K562 (cell line): ENCODE measurements around the gene PRSS56. TPM values are rescaled to one million over a fixed set of nuclear protein-coding genes. Genes with fewer than 3 reads are reported as not detected.

Experiments
- ATAC-seq: fragments of 200-7000 bp; cut with Tn5 transposase; 3 replicates; pipeline ENCODE4 v1.9.1; 2020; ENCODE audit warnings: moderate library complexity
- BruUV-seq: library from RNA; stranded (reverse); fragments of 400-500 nt; replicated peaks from 2 replicates; lab custom pipeline; 2021; lab: Mats Ljungman, UMichigan
- CTCF ChIA-PET: fragments of 300-600 bp; formaldehyde crosslinking; extraction: SDS; loops from one replicate; lab custom pipeline; 2021; ENCODE audit warnings: low intra/inter-chr PET ratio; lab: Yijun Ruan, JAX
- POLR2A ChIA-PET: fragments of 300-600, 350-650 bp; sonication (Branson Sonifier 250); formaldehyde crosslinking; extraction: SDS; loops from one replicate; lab custom pipeline; 2021; ENCODE audit warnings: antibody characterized with exemption, inconsistent platforms; lab: Yijun Ruan, JAX
- DNase-seq, 4 experiments: peaks; one replicate each; pipeline versions ENCODE4 v3.0.0 to v3.0.0-alpha.2; 2011 to 2018; ENCODE audit warnings: low spot score in 3 of 4, mixed read lengths in 3 of 4; ENCODE audit errors: extremely low read depth in 1 of 4
- FAIRE-seq: peaks from 2 replicates; lab custom pipeline; 2011; peaks lifted over from hg19 to GRCh38; lab: Jason Lieb, UNC
- H2AFZ ChIP-seq: 2 replicates; pipeline ENCODE4 v1.6.0; 2011; ENCODE audit warnings: low read depth, low read length, control low read depth, inconsistent platforms
- H3K27ac ChIP-seq: fragments of 200-600 bp; 3 replicates; pipeline ENCODE4 v1.8.0; 2011; ENCODE audit warnings: low read depth, mild to moderate bottlenecking, control low read depth, inconsistent platforms, low read length, moderate library complexity, mixed read lengths; ENCODE audit errors: extremely low read depth
- H3K27me3 ChIP-seq, 2 experiments: fragments of 300-600 bp in 1 of 2; 2 replicates in 1 of 2; 3 replicates in 1 of 2; pipeline versions ENCODE4 v1.6.0 to v1.8.0; 2011; ENCODE audit warnings: inconsistent platforms in 2 of 2, low read length in 2 of 2, mild to moderate bottlenecking in 1 of 2, mixed read lengths in 1 of 2, moderate library complexity in 1 of 2; ENCODE audit not compliant: control insufficient read depth in 2 of 2, insufficient read depth in 2 of 2
- H3K36me3 ChIP-seq: fragments of 300-600 bp; 3 replicates; pipeline ENCODE4 v1.8.0; 2011; ENCODE audit warnings: mild to moderate bottlenecking, low read length, inconsistent platforms; ENCODE audit not compliant: control insufficient read depth, insufficient read depth
- H3K4me1 ChIP-seq, 2 experiments: fragments of 200-600 bp in 1 of 2; replicated peaks in 1 of 2; 2 replicates in 1 of 2; 3 replicates in 1 of 2; pipeline versions ENCODE4 v1.5.1 to v1.8.0; 2011; ENCODE audit warnings: inconsistent platforms in 2 of 2, low read length in 2 of 2, mild to moderate bottlenecking in 1 of 2, mixed read lengths in 1 of 2, moderate library complexity in 1 of 2; ENCODE audit not compliant: control insufficient read depth in 2 of 2, insufficient read depth in 2 of 2
- H3K4me2 ChIP-seq: 2 replicates; pipeline ENCODE4 v1.6.1; 2011; ENCODE audit warnings: low read length, control low read depth, inconsistent platforms, mixed read lengths; ENCODE audit not compliant: insufficient read depth
- H3K4me3 ChIP-seq: fragments of 200-600 bp; sonication (generic), shearing (Covaris generic); 2 replicates; pipeline ENCODE4 v1.5.1; 2016; ENCODE audit warnings: control low read depth, inconsistent platforms
- H3K79me2 ChIP-seq: fragments of 200-600 bp; 3 replicates; pipeline ENCODE4 v1.8.0; 2011; ENCODE audit warnings: low read length, inconsistent platforms; ENCODE audit not compliant: control insufficient read depth, insufficient read depth
- H3K9ac ChIP-seq, 2 experiments: 2 replicates each; pipeline versions ENCODE4 v1.6.0 to v1.6.1; 2011; ENCODE audit warnings: low read depth in 2 of 2, low read length in 2 of 2, control low read depth in 1 of 2, inconsistent platforms in 1 of 2, mild to moderate bottlenecking in 1 of 2, mixed read lengths in 1 of 2; ENCODE audit not compliant: insufficient read depth in 1 of 2
- H3K9me1 ChIP-seq: one replicate; pipeline ENCODE4 v1.6.0; 2011; ENCODE audit warnings: inconsistent platforms, mild to moderate bottlenecking, low read length, moderate library complexity; ENCODE audit not compliant: control insufficient read depth, insufficient read depth
- H3K9me3 ChIP-seq: replicated peaks from 2 replicates; pipeline ENCODE4 v1.5.1; 2011; ENCODE audit warnings: low read depth, low read length, inconsistent platforms; ENCODE audit not compliant: control insufficient read depth, insufficient read depth
- H4K20me1 ChIP-seq: replicated peaks from 2 replicates; pipeline ENCODE4 v1.6.1; 2011; ENCODE audit warnings: low read length, inconsistent platforms, mixed read lengths; ENCODE audit not compliant: control insufficient read depth, insufficient read depth
- EP300 ChIP-seq: IDR thresholded peaks from 2 replicates; pipeline ENCODE4 v1.6.1; 2012; ENCODE audit warnings: low read length, improper control_type of control experiment
- TFAP4 ChIP-seq: sonication (generic); formaldehyde crosslinking; IDR thresholded peaks from 2 replicates; pipeline ENCODE4 v1.8.0; 2022; ENCODE audit warnings: missing genetic modification reagents, mild to moderate bottlenecking, moderate library complexity, borderline replicate concordance
- WGBS: fragments of 100-300 bp; shearing (Covaris generic); methylation state at CpG from one replicate; pipeline ENCODE4 v1.1.6; 2016; ENCODE audit warnings: low coverage, mixed read lengths; ENCODE audit not compliant: insufficient coverage; ENCODE audit errors: missing lambda C conversion rate; 5-methylcytosine and 5-hydroxymethylcytosine counted together
- in situ Hi-C: fragments of 300-500 bp; cut with MboI; formaldehyde crosslinking; loops from 4 replicates; pipeline ENCODE4 v1.15.0; 2018; ENCODE audit warnings: inconsistent platforms, mixed read lengths
- intact Hi-C: fragments of 100-400 bp; cut with micrococcal nuclease; formaldehyde crosslinking; loops from 2 replicates; pipeline ENCODE4 v1.14.2; 2022
- polyA plus RNA-seq, 8 experiments: library from polyadenylated mRNA; depleted of rRNA in 4 of 8; stranded (reverse) in 5 of 8; unstranded in 3 of 8; fragments of >200 nt; fragmentation: Nextera tagmentation in 2 of 8; fragmentation: Illumina TruSeq in 1 of 8; extraction: Ambion mirVana in 2 of 8; extraction: Trizol in 1 of 8; gene quantifications; 2 replicates each; pipeline versions ENCODE4 v1.2.1 to v1.2.3, GENCODE V29; 2011 to 2014; ENCODE audit warnings: inconsistent platforms in 1 of 8, missing spikeins in 1 of 8
- total RNA-seq, 7 experiments: library from RNA; depleted of rRNA in 6 of 7; stranded (reverse); fragments of >200 nt in 6 of 7; fragmentation: Illumina TruSeq in 2 of 7; extraction: Trizol in 2 of 7; gene quantifications; 2 replicates each; pipeline versions ENCODE4 v1.2.1 to v1.2.3, GENCODE V29; 2011 to 2021; ENCODE audit warnings: low replicate concordance in 1 of 7

PRSS56 gene
- total and polyA plus RNA-seq, 9 of the 15 experiments (the other 6 are each of a cell fraction or from before 2014, with no cell fraction given) = not detected

- Histone ChIP-seq H3K9me1 (no peaks in the 10 kb centered on the region), H3K27ac (no peak within 1 kb of the TSS), H3K4me1 (peaks cover 0 to 31% of the 10 kb centered on the region in 2 experiments; a peak in 2 of 5 replicates), H2AFZ (no peak within 1 kb of the TSS), H4K20me1 (no peaks in the 10 kb centered on the region), H3K27me3 (no peaks in the 10 kb centered on the region), H3K4me2 (no peak within 1 kb of the TSS)
- POLR2A ChIA-PET = interaction anchor here (1.2 kb wide), 1 partner anchor 75 kb away, joined by 3 read pairs; no protein-coding TSS in a partner anchor
- CTCF ChIA-PET = no interaction called here
- peak; percentile 11; the same call in 2 of the 3 replicates for ATAC-seq
- WGBS = 18% methylated on average over 17 of the region's 23 CpGs
- in situ Hi-C loops = no loop called here
- TF ChIP-seq EP300 = no peak
- TF ChIP-seq TFAP4 (CRISPR knock-in tag) = peak; percentile 93
- TF ChIP-seq, all 486 proteins: peak for 1
- H3K4me3 ChIP-seq = no peak within 1 kb of the TSS
- no peaks in the 10 kb centered on the region for H3K9me3 ChIP-seq
- H3K36me3 ChIP-seq = no peaks in the 10 kb centered on the region
- no TSS peak for BruUV-seq
- peak within 1 kb of the TSS in 1 of 2 experiments; percentile 20; a peak in 1 of 4 replicates for H3K9ac ChIP-seq
- DNase-seq = no peak
- no peaks in the 10 kb centered on the region for H3K79me2 ChIP-seq
- no peak for FAIRE-seq
- intact Hi-C loops = no loop called here
These were observed 19.4 kb downstream of the PRSS56 start, which contains the start of gene CHRNG for GRCh38 chr2:232539298-232540231. CHRNG (plus strand) TSS chr2:232539692; CDS start chr2:232539748, 56 bp downstream.
